ENCODE data around the gene FBN1. TPM values are rescaled to one million over a fixed set of nuclear protein-coding genes. Genes with fewer than 3 reads are reported as not detected.
A peak's percentile ranks its signal among the peaks of the same experiment; 100 is the strongest.

Gene FBN1
- total RNA-seq, 6 experiments from 2014 or later: 1.7 to 12.0 (median 8.7) TPM

GRCh38 chr15:48442011-48442410 lies 203.5 kb downstream of the FBN1 start:
- TF ChIP-seq POLR2A (IDR thresholded peaks at IDR 0.05): no peak
- TF ChIP-seq CTCF (IDR thresholded peaks at IDR 0.05): no peak
- Histone ChIP-seq H3K4me1 (no peaks in the 10 kb centered on the region), H3K4me3 (no peak overlapping the region), H3K36me3 (no peaks in the 10 kb centered on the region), H3K9me3 (no peaks in the 10 kb centered on the region), H3K27ac (no peak overlapping the region), H3K27me3 (no peaks in the 10 kb centered on the region)
- WGBS (ENCODE audit: insufficient coverage, low coverage, low lambda C conversion rate, missing lambda C conversion rate): 75% methylated on average over 2 of the region's 2 CpGs
- intact Hi-C loops (cut with DNase I): no loop called here
- DNase-seq: no peak
- no peak for ATAC-seq

- Histone ChIP-seq H3K36me3 (no peaks in the 10 kb centered on the region), H3K4me3 (no peak overlapping the region), H3K27me3 (no peaks in the 10 kb centered on the region), H3K4me1 (no peaks in the 10 kb centered on the region), H3K9me3 (no peaks in the 10 kb centered on the region), H3K27ac (no peak overlapping the region)
- DNase-seq (no peak), ATAC-seq (peak in 1 of 4 donors; percentile 82)
- WGBS (ENCODE audit: insufficient coverage, low coverage, low lambda C conversion rate, missing lambda C conversion rate): 38% methylated on average over 3 of the region's 3 CpGs
- intact Hi-C loops (cut with DNase I): no loop called here
- TF ChIP-seq POLR2A (IDR thresholded peaks at IDR 0.05): no peak
- TF ChIP-seq CTCF (IDR thresholded peaks at IDR 0.05): no peak
Observed at GRCh38 chr15:48440084-48440483, 205.4 kb downstream of the FBN1 start.

GRCh38 chr15:48437178-48437577 lies 208.3 kb downstream of the FBN1 start:
- TF ChIP-seq CTCF (IDR thresholded peaks at IDR 0.05) (no peak), POLR2A (IDR thresholded peaks at IDR 0.05) (no peak)
- no peaks in the 10 kb centered on the region for H3K27me3 ChIP-seq
- H3K4me3 ChIP-seq: no peak overlapping the region
- intact Hi-C loops (cut with DNase I): no loop called here
- H3K4me1 ChIP-seq: no peaks in the 10 kb centered on the region
- no peak overlapping the region for H3K27ac ChIP-seq
- no peaks in the 10 kb centered on the region for H3K36me3 ChIP-seq
- no peak for DNase-seq
- no peak for ATAC-seq
- 70% methylated on average over 3 of the region's 3 CpGs for WGBS (ENCODE audit: insufficient coverage, low coverage, low lambda C conversion rate, missing lambda C conversion rate)
- H3K9me3 ChIP-seq: no peaks in the 10 kb centered on the region

- intact Hi-C loops (cut with DNase I): no loop called here
- no peak for TF ChIP-seq POLR2A (IDR thresholded peaks at IDR 0.05)
- DNase-seq: no peak
Observed at GRCh38 chr15:48435321-48435720, 210.2 kb downstream of the FBN1 start.

GRCh38 chr15:48433226-48433886 lies 212.2 kb downstream of the FBN1 start:
- TF ChIP-seq CTCF (IDR thresholded peaks at IDR 0.05) (no peak), POLR2A (IDR thresholded peaks at IDR 0.05) (no peak)
- DNase-seq (no peak), ATAC-seq (no peak)
- no peak overlapping the region for H3K27ac ChIP-seq
- intact Hi-C loops (cut with DNase I): no loop called here
- 50% methylated on average over 1 of the region's 3 CpGs for WGBS (ENCODE audit: insufficient coverage, low coverage, low lambda C conversion rate, missing lambda C conversion rate)
- H3K27me3 ChIP-seq: no peaks in the 10 kb centered on the region
- no peak overlapping the region for H3K4me3 ChIP-seq
- no peaks in the 10 kb centered on the region for H3K36me3 ChIP-seq
- no peaks in the 10 kb centered on the region for H3K4me1 ChIP-seq
- no peaks in the 10 kb centered on the region for H3K9me3 ChIP-seq

More at GRCh38 chr15:48435321-48435720, 210.2 kb downstream of the FBN1 start:
- ATAC-seq: no peak
- Histone ChIP-seq H3K4me1 (no peaks in the 10 kb centered on the region), H3K9me3 (no peaks in the 10 kb centered on the region), H3K36me3 (no peaks in the 10 kb centered on the region), H3K27me3 (no peaks in the 10 kb centered on the region), H3K4me3 (no peak overlapping the region), H3K27ac (no peak overlapping the region)
- 82% methylated on average over 4 of the region's 4 CpGs for WGBS (ENCODE audit: insufficient coverage, low coverage, low lambda C conversion rate, missing lambda C conversion rate)
